ENCODE measurements around the gene MSL1. TPM values are rescaled to one million over a fixed set of nuclear protein-coding genes. Genes with fewer than 3 reads are reported as not detected.

The MSL1 gene
- total and polyA plus RNA-seq, 2 of the 13 experiments (the other 11 are each of a cell fraction or from before 2014, with no cell fraction given), result 63.8 to 88.5 TPM

- TF ChIP-seq ZNF782 (CRISPR knock-in tag; IDR thresholded peaks at IDR 0.05; ENCODE audit: borderline replicate concordance) (no peak), PCBP2 (optimal IDR thresholded peaks at IDR 0.05; ENCODE audit: low read depth, low read length, poor library complexity, severe bottlenecking) (peak; percentile 49), NFE2L1 (CRISPR knock-in tag; IDR thresholded peaks at IDR 0.05; ENCODE audit: borderline replicate concordance) (no peak), ZUFSP (CRISPR knock-in tag; IDR thresholded peaks at IDR 0.05; ENCODE audit: borderline replicate concordance) (no peak), PTBP1 (IDR thresholded peaks at IDR 0.05; ENCODE audit: low read depth, low read length, poor library complexity, severe bottlenecking) (no peak), RORA (CRISPR knock-in tag; IDR thresholded peaks at IDR 0.05) (no peak), ZNF704 (CRISPR knock-in tag; IDR thresholded peaks at IDR 0.05; ENCODE audit: borderline replicate concordance) (no peak), NBN (conservative IDR thresholded peaks at IDR 0.05) (no peak), ZNF180 (CRISPR knock-in tag; IDR thresholded peaks at IDR 0.05; ENCODE audit: borderline replicate concordance, low read depth) (no peak), ZNF12 (CRISPR knock-in tag; IDR thresholded peaks at IDR 0.05) (no peak), HNF4A (CRISPR knock-in tag; IDR thresholded peaks at IDR 0.05) (peak; percentile 49), CBX1 (IDR thresholded peaks at IDR 0.05; ENCODE audit: low read depth) (peak; percentile 27), GLMP (CRISPR knock-in tag; IDR thresholded peaks at IDR 0.05; ENCODE audit: borderline replicate concordance) (no peak), PAF1 (CRISPR knock-in tag; IDR thresholded peaks at IDR 0.05) (no peak), HHEX (CRISPR knock-in tag; IDR thresholded peaks at IDR 0.05) (no peak), SOX5 (CRISPR knock-in tag; IDR thresholded peaks at IDR 0.05; ENCODE audit: borderline replicate concordance) (no peak), ZNF597 (CRISPR knock-in tag; IDR thresholded peaks at IDR 0.05) (no peak), ELF4 (CRISPR knock-in tag; IDR thresholded peaks at IDR 0.05; ENCODE audit: borderline replicate concordance) (no peak), THAP8 (CRISPR knock-in tag; IDR thresholded peaks at IDR 0.05; ENCODE audit: borderline replicate concordance) (no peak)
- TF ChIP-seq, protein P1, sequence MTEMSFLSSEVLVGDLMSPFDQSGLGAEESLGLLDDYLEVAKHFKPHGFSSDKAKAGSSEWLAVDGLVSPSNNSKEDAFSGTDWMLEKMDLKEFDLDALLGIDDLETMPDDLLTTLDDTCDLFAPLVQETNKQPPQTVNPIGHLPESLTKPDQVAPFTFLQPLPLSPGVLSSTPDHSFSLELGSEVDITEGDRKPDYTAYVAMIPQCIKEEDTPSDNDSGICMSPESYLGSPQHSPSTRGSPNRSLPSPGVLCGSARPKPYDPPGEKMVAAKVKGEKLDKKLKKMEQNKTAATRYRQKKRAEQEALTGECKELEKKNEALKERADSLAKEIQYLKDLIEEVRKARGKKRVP (CRISPR knock-in tag; IDR thresholded peaks at IDR 0.05), result no peak
- TF ChIP-seq, protein P2, sequence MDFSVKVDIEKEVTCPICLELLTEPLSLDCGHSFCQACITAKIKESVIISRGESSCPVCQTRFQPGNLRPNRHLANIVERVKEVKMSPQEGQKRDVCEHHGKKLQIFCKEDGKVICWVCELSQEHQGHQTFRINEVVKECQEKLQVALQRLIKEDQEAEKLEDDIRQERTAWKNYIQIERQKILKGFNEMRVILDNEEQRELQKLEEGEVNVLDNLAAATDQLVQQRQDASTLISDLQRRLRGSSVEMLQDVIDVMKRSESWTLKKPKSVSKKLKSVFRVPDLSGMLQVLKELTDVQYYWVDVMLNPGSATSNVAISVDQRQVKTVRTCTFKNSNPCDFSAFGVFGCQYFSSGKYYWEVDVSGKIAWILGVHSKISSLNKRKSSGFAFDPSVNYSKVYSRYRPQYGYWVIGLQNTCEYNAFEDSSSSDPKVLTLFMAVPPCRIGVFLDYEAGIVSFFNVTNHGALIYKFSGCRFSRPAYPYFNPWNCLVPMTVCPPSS (IDR thresholded peaks at IDR 0.05), result no peak
Measured at GRCh38 chr17:40075201-40075941, 46.4 kb upstream of the MSL1 start (continued).
